ENCODE measurements around the gene ROR1. TPM values are rescaled to one million over a fixed set of nuclear protein-coding genes. Genes with fewer than 3 reads are reported as not detected.

The ROR1 gene
- total and polyA plus RNA-seq, 3 donors from 2014 or later = 3.3 to 5.1 (median 4.6) TPM

- Histone ChIP-seq H3K36me3 (ENCODE audit: low read depth, missing control alignments) (no peaks in the 10 kb centered on the region), H3K27me3 (no peaks in the 10 kb centered on the region), H3K4me1 (no peaks in the 10 kb centered on the region), H3K9me3 (no peaks in the 10 kb centered on the region), H3K4me3 (no peak overlapping the region), H3K27ac (no peak overlapping the region)
- no peak for TF ChIP-seq POLR2A (IDR thresholded peaks at IDR 0.05)
- no peak for TF ChIP-seq CTCF (IDR thresholded peaks at IDR 0.05)
- 44 to 56% methylated on average over 4 of the region's 4 CpGs for WGBS, 2 donors
- intact Hi-C loops (cut with DNase I; ENCODE audit: low total_unique reads) = no loop called here
- DNase-seq = no peak
Measured at GRCh38 chr1:63730211-63730610, 43.6 kb upstream of the ROR1 start.

- Histone ChIP-seq H3K4me3 (no peak overlapping the region), H3K4me1 (no peaks in the 10 kb centered on the region), H3K27ac (peak overlapping the region in 1 of 2 donors; percentile 13), H3K27me3 (no peaks in the 10 kb centered on the region), H3K36me3 (ENCODE audit: low read depth, missing control alignments) (no peaks in the 10 kb centered on the region), H3K9me3 (no peaks in the 10 kb centered on the region)
- TF ChIP-seq POLR2A (IDR thresholded peaks at IDR 0.05) (no peak), CTCF (IDR thresholded peaks at IDR 0.05) (no peak)
- WGBS, 2 donors = 61 to 62% methylated on average over 9 of the region's 9 CpGs
- intact Hi-C loops (cut with DNase I; ENCODE audit: low total_unique reads) = no loop called here
- peak; percentile 31 for DNase-seq
Measured at GRCh38 chr1:63731117-63732043, 42.4 kb upstream of the ROR1 start.

- intact Hi-C loops (cut with DNase I; ENCODE audit: low total_unique reads) = no loop called here
- 93 to 94% methylated on average over 1 of the region's 1 CpG for WGBS, 2 donors
- H3K4me1 ChIP-seq = no peaks in the 10 kb centered on the region
- no peaks in the 10 kb centered on the region for H3K36me3 ChIP-seq (ENCODE audit: low read depth, missing control alignments)
- no peak for TF ChIP-seq CTCF (IDR thresholded peaks at IDR 0.05)
- no peak overlapping the region for H3K27ac ChIP-seq
- DNase-seq = no peak
- H3K4me3 ChIP-seq = no peak overlapping the region
- no peaks in the 10 kb centered on the region for H3K27me3 ChIP-seq
- no peaks in the 10 kb centered on the region for H3K9me3 ChIP-seq
Measured at GRCh38 chr1:63732666-63733065, 41.2 kb upstream of the ROR1 start.

GRCh38 chr1:63738772-63739171, 35.0 kb upstream of the ROR1 start:
- intact Hi-C loops (cut with DNase I; ENCODE audit: low total_unique reads) = no loop called here
- no peaks in the 10 kb centered on the region for H3K9me3 ChIP-seq
- no peaks in the 10 kb centered on the region for H3K36me3 ChIP-seq (ENCODE audit: low read depth, missing control alignments)
- no peaks in the 10 kb centered on the region for H3K4me1 ChIP-seq
- no peak overlapping the region for H3K4me3 ChIP-seq
- TF ChIP-seq POLR2A (IDR thresholded peaks at IDR 0.05) = no peak
- TF ChIP-seq CTCF (IDR thresholded peaks at IDR 0.05) = no peak
- DNase-seq = no peak
- 60 to 67% methylated on average over 1 of the region's 1 CpG for WGBS, 2 donors
- no peak overlapping the region for H3K27ac ChIP-seq
- no peaks in the 10 kb centered on the region for H3K27me3 ChIP-seq

- intact Hi-C loops (cut with DNase I; ENCODE audit: low total_unique reads) = no loop called here
- H3K9me3 ChIP-seq = no peaks in the 10 kb centered on the region
- no peak for TF ChIP-seq POLR2A (IDR thresholded peaks at IDR 0.05)
- no peak for TF ChIP-seq CTCF (IDR thresholded peaks at IDR 0.05)
- H3K36me3 ChIP-seq (ENCODE audit: low read depth, missing control alignments) = no peaks in the 10 kb centered on the region
- no peaks in the 10 kb centered on the region for H3K4me1 ChIP-seq
- no peak for DNase-seq
- WGBS, 2 donors = 84 to 92% methylated on average over 2 of the region's 2 CpGs
- no peaks in the 10 kb centered on the region for H3K27me3 ChIP-seq
- H3K27ac ChIP-seq = no peak overlapping the region
- no peak overlapping the region for H3K4me3 ChIP-seq
Measured at GRCh38 chr1:63739452-63739851, 34.4 kb upstream of the ROR1 start.

Measured in testis (tissue), 3 donors.